IMR-90 (cell line): Measurements from ENCODE around the gene CPA5. TPM values are rescaled to one million over a fixed set of nuclear protein-coding genes. Genes with fewer than 3 reads are reported as not detected.

Experiments used
- MAFK ChIP-seq: IDR thresholded peaks from 2 replicates; pipeline ENCODE4 v1.6.1; 2012; ENCODE audit warnings: low read depth, low read length, improper control_type of control experiment
- polyA plus RNA-seq, 3 experiments: library from polyadenylated mRNA; depleted of rRNA; stranded (reverse); fragments of >200 nt; gene quantifications; 2 replicates each; pipeline ENCODE4 v1.2.3, GENCODE V29; 2012; ENCODE audit warnings: low replicate concordance in 1 of 3
- total RNA-seq: library from RNA; depleted of rRNA; stranded (reverse); fragments of >200 nt; gene quantifications from 2 replicates; pipeline ENCODE4 v1.2.3, GENCODE V29; 2012
- TF ChIP-seq, protein P1 (sequence below): conservative IDR thresholded peaks from 2 replicates; pipeline ENCODE4 v1.5.1; 2012; ENCODE audit warnings: mild to moderate bottlenecking, low read depth, low read length, improper control_type of control experiment

The CPA5 gene
- total and polyA plus RNA-seq, 2 of the 4 experiments (the other 2 are of a cell fraction) = under 0.01 to 0.86 TPM

DNA sequence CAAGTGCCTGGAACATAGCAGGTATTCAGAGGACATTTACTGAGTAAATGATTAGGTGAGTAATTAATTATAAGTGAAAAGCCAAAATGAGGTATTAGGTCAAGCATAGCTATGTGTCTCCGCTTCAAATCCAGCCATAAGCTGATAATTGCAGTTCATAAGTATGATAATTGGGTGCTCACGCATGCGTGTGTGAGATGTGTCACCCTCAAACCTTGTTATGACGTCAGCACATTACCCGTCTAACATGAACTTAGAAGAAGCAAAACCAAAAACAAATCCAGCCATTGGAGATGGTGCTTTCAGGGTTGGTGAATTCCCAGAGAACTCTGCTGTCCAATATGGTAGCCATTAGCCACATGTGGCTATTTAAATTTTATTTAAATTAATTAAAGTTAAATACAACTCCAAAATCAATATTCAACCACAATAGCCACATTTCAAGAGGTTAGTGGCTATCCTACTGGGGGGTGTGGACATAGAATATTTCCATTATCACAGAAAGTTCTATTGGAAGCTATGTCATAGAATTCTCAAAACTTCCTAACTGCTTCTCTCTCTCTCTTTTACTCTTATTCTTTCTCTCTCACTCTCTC lies at the start of gene CPA5 (continued):
- TF ChIP-seq MAFK = no peak
- TF ChIP-seq, protein P1, sequence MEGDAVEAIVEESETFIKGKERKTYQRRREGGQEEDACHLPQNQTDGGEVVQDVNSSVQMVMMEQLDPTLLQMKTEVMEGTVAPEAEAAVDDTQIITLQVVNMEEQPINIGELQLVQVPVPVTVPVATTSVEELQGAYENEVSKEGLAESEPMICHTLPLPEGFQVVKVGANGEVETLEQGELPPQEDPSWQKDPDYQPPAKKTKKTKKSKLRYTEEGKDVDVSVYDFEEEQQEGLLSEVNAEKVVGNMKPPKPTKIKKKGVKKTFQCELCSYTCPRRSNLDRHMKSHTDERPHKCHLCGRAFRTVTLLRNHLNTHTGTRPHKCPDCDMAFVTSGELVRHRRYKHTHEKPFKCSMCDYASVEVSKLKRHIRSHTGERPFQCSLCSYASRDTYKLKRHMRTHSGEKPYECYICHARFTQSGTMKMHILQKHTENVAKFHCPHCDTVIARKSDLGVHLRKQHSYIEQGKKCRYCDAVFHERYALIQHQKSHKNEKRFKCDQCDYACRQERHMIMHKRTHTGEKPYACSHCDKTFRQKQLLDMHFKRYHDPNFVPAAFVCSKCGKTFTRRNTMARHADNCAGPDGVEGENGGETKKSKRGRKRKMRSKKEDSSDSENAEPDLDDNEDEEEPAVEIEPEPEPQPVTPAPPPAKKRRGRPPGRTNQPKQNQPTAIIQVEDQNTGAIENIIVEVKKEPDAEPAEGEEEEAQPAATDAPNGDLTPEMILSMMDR = no peak
